IPS-NIHi7 (cell line): Measurements from ENCODE around the gene ACOT7.

Experiments used
- DNase-seq: peaks from one replicate; pipeline ENCODE4 v3.0.0; 2012; ENCODE audit warnings: mixed read lengths; ENCODE audit errors: extremely low spot score

ACOT7 gene

GRCh38 chr1:6424619-6425593 is 31.3 kb upstream of the ACOT7 start, which contains the start of gene ESPN:
Gene ESPN, plus strand, starts transcription at chr1:6424776. Its CDS starts 180 bp downstream, at chr1:6424956.
- DNase-seq = peak; percentile 58

DNA sequence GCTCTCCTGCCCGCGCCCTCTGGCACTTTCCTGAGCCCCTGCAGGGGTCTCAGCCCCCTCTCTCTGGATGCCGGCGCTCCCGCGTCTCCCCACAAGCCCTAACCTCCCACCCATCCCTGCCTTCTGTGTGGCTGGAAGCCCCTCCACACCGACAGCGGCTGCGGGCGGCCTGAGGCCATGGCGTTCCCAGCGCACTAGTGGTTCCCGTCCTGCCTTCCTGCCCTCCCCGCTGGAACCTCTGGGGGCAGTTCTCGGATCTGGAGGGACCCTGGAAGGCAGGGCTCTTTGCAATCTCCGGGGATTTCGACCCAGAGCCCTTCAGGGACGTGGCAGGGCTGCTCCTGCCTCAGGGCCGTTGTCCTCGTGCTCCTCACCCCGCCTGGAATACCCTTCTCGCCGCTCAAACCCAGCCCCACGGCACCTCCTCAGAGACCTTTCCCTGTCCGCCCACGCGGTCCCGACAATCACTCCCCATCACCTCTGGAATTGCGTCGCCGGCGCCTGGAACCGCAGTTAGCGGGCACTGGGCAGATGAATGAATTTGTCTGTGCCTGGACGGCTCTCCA is 30.5 kb upstream of the ACOT7 start:
- peak; percentile 57 for DNase-seq

- DNase-seq = peak; percentile 90
These were observed 29.9 kb upstream of the ACOT7 start for GRCh38 chr1:6423321-6423999.

DNA sequence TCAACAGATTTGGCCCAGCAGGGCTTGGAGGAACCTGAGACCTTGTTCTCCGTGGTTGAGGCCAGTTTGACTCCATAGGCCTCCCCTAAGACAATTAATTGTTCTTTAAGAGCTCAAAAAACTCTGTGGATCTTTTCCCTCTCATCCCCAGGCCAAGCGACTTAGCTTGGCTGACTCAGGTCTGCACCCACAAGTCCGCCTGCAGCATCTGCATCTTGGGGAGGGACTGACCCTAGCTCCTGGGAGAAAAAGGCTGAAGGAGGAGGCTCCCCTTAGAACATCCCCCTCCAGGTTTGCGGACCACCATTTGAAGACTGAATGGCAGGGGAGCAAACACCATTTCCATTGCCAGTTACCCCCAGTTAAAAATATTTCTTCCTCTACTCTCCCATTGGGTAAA is 27.7 kb upstream of the ACOT7 start:
- no peak for DNase-seq

DNA sequence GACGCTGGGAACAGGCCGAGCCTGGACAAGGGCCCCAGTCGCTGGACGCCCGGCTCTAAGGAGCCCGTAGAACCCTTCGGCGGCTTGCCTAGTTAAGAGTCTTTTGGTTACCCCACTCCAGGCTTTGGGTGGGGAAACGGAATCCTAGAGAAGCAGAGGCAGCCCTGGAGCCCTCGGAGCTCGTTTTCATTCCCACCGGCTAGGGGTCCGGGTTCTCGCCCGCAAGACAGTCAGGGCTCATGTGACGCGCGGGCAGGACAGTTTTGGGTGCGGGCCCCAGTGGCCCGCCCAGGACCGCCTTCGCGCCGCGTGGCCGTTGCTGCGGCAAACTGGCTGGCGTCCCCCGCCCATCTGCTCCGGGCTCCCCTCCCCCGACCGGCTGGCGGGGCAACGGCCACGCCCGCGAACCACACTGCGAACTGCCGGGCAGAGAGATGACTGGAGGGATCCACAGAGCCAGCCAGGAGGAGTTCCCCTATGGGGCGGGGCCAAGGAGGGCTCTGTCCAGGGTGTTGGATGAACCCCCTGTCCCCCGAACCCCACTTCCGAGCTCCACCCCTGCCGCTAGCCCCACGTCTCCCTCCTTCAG is 27.0 kb upstream of the ACOT7 start:
- DNase-seq = no peak

DNA sequence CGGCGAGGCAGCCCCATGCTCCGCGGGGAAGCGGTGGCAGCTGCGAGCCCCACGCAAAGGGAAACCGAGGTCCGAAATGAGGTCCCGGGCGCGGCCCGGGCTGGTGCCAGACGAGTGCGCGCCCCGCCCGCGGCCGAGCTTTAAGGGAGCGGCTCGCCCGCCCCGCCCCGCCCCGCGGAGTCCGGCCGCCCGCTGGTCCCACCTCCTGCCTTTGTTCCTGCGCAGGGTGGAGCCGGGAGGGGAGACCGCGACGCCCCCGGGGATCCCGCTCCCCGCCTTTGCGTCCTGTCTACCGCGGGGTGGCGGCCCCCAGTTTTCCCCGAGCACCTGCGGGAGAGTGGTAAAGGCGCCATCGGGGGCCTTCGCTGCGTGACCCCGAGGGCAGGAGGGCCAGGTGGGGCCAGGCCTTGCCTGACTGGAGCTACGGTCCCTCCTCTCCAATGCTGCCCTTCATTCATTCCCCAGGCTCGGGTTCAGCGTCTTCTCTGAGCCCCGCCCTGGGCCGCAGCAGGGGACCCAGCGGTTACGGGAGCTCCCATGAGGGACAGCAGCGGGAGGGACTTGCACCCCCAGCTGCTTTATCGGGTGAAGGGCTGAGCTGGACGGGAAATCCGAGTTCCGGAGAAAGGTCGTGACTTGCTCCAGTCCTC is 26.4 kb upstream of the ACOT7 start, which contains the start of gene HES2:
Gene HES2 (minus strand): TSS at position 116 of the 650 bp plus-strand sequence. CDS start 99 bp downstream, at position 17.
- peak; percentile 64 for DNase-seq

- DNase-seq = peak; percentile 45
These were observed 25.8 kb upstream of the ACOT7 start for GRCh38 chr1:6419397-6419803.

DNA sequence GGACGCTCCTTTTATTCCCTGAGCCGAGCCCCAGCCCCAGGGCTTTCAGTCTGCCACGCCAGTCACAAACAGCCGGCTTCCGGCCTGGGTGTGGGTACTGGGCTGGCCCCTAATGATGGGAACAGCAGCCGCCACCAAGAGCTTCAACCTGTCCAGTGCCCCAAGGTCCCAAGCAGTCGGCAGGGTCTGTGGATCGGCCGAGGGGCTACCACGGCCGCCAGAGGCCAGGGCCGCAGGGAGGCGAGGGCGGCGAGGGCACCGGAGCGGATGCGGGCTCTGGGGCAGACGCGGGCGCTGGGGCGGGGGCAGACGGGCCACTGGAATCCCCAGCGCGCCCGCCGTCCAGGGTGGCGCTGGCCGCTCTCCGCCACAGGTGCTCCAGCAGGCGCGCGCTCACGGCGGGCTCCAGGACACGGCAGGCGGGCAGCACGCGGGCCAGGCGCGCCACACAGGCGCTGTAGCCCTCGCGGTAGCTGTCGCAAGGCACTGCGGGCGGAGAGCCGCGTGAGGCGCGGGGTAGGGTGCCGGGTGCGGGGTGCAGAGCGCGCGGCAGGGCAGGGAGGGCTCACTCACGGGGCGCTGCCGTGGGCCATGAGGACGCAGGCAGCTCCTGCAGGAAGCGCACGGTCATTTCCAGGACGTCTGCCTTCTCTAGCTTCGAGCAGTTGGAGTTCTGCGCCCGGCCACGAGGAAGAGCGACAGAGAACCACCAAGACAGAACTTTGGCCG is 25.3 kb upstream of the ACOT7 start:
- no peak for DNase-seq

DNA sequence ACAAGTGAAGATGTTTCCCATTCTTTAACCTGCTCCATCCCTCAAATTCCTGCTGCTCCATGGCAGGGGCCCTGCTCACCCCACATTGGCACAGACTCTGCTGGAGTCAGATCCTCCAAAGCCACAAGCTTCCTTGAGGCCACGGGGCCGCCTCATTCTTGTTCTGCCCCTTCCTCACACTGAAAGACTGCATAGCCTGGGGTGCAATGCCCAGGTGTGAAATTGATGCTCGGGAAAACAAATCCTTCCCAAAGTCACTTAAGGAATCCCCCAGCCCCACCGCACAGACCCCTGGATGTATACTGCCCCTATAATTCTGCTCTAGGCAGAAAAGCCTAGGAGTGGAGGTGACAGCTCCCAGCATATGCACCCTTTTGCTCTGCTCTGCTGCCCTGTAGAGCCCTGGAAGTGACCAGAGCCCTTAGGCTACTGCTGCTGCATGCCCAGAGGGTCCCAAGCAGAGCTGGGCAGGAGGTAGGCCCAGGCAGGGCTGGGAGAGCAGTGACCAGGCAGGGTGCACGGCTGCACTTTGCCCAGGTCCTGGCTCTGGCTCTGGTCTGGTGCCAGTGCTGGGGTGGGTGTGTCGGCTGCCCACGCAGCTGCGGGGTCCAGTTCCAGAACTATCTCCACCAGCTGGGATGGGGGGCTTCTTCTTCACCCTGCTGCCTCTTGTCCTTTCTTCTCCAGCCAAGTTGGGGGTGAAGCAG is 24.5 kb upstream of the ACOT7 start:
- DNase-seq = no peak

GRCh38 chr1:6416906-6417305 is 23.3 kb upstream of the ACOT7 start:
- no peak for DNase-seq

DNA sequence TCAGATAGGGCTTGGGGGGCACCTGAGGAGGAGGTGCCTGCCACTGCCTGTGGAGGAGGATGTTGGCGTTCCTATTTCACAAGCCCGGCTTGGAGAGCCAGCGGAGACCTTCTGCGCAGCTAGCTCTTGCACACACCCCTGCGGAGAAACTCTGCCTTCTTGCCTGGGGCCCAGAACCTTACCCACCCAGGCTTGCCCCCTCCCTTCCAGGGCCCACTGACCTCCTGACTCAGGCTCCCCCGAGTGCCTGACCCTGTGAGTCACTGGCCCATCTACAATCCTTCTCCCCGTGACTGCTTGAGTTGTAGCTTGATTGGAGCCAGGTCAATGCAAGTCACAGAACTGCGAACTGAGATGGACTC is 22.7 kb upstream of the ACOT7 start:
- no peak for DNase-seq

- no peak for DNase-seq
These were observed 21.5 kb upstream of the ACOT7 start for GRCh38 chr1:6414881-6415626.

DNA sequence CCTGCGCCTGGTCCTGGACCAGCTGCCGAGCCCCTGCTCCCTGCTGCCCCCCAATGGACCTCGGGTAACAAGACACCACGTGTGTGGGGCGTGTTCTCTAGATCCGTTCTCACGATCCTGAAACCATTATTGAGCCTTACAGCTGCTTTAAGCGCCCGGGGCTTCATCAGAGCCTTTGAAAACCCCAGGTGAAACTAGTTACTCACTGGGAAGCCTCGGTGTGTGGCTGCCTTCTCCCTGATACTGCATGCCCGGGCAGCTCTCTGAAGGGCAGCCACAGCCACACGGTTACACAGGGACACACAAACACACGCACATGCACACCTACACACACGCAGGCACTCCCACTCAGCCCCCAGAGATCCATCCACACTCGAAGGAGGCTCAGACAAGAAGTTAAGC is 20.9 kb upstream of the ACOT7 start:
- DNase-seq = peak; percentile 86

DNA sequence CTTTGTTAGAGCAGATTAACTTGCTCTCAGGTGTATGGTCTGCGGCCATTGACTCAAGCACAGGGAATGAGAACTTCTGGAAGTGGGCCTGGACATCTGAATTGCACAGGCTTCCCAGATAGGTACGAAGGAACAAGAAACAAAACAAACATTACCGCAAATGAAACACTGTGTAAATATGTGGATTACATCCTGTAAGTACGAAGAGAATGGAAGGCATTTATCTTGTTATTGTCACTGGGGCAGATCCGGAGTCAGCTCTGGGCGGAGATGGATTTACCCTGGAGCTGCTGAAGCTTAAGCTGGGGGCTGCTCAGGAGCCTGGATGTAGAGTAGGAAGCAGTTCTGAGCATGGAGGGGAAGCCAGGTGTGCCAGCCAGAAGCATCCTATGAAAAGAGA is 19.3 kb upstream of the ACOT7 start:
- DNase-seq = no peak

GRCh38 chr1:6410248-6410893 is 16.8 kb upstream of the ACOT7 start:
- no peak for DNase-seq

DNA sequence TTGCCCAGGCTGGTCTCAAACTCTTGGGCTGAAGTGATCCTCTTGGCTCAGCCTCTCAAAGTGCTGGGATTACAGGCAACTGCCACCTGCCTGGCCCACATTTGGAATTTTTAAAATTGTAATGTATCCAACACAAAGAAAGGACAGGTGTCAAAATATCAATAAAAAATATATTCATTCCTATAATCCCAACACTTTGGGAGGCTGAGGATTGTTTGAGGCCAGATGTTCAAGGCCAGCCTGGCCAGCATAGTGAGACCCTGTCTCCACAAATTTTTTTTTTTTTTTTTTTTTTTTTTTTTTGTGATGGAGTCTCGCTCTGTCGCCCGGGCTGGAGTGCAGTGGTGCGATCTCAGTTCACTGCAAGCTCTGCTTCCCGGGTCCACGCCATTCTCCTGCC is 16.2 kb upstream of the ACOT7 start:
- no peak for DNase-seq

- DNase-seq = no peak
These were observed 15.5 kb upstream of the ACOT7 start for GRCh38 chr1:6409053-6409452.

GRCh38 chr1:6408023-6408422 is 14.5 kb upstream of the ACOT7 start:
- no peak for DNase-seq

- no peak for DNase-seq
These were observed 8.1 kb upstream of the ACOT7 start for GRCh38 chr1:6401673-6402072.
